Activated CD8-positive, alpha-beta memory T cell treated with anti-CD3 and anti-CD28 coated beads for 48 hours (primary cell): ENCODE data around the gene TECR.
"Not testable (repeated sequence)": the region's sequence is repeated elsewhere in the genome, so short reads cannot be mapped to it uniquely, and the experiment has no call there.

Experiments
- DNase-seq, 3 experiments: peaks; one replicate each; pipeline ENCODE4 v3.0.0-alpha.2; 2020; ENCODE audit warnings: low read depth in 2 of 3, low spot score in 2 of 3

The TECR gene

GRCh38 chr19:14529254-14530004, at the start of gene TECR:
Gene TECR, plus strand, starts transcription at chr19:14529594. Its CDS starts 103 bp downstream, at chr19:14529697.
- DNase-seq: peak; percentile 99 to 100 (median 100)

DNA sequence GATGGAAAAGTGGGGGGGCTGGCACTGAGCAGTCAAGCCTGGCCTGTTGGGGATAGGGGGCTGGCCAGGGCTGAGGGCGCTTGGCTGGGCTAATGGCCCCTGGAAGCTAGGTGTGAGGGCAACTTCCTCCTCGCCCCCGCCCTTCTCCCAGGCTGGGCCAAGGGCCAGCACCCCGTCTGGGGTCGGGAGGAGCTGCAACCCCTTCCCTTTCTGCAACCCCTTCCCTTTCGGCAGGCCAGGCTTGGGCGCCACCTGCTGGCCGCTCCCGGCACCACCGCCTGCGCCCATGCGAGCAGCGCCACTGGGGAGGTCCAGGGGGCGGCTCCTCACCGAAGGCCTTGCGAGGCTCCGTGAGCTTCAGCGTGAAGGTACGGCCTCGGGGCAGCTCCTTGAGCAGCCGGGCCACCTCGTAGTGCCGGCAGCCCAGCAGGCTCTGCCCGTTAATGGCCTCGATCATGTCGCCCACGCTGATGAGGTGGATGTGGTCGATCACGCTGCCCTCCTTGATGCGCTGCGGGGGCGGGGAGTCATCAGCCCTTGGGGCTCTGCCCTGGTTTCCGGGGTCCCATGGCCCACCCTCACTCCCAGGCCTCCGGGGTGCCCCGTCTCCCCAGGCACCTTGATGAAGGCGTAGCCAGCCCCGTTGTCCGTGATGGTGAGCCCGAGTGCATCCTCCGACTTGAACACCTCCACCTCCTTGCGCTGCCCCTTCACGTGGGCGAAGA, 49.3 kb upstream of the TECR start:
- DNase-seq: peak in 2 of 3 experiments; percentile 64 to 68

- DNase-seq: no peak
Measured at GRCh38 chr19:14480700-14481079, 48.7 kb upstream of the TECR start.

DNA sequence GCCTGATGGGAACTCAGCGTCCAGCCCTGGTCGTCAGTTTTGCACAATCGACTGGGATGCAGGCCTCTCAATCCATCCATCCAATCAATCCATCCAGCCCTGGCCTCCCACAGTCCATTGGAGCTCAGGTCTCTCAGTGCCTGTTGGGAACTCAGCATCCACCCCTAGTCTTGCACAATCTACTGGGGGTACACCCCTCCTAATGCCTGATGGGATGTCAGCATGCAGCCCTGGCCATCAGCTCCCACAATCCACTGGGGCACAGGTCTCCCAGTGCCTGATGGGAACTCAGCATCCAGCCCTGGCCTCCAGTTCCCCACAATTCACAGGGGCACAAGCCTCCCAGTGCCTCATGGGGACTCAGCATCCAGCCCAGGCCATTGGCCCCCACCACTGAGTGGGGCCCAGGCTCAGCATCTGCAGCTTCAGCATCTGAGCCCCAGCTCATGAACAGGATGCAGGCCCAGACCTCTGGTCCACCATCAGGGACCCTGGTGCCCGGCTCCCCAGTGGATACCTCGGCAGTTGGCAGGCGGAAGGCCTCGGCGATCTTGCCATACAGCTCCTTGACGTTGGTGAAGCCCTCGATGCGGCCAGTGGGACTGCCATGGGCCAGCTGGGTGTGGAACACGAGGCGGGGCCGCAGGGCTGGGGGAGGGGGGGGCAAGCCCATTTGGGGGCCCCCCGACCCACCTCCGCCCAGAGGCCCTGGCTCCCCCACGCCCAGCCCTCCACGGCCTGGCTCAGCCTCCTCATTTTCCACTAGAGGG, 47.0 kb upstream of the TECR start:
- DNase-seq: no peak

- DNase-seq: no peak
Measured at GRCh38 chr19:14487370-14488125, 41.8 kb upstream of the TECR start.

DNA sequence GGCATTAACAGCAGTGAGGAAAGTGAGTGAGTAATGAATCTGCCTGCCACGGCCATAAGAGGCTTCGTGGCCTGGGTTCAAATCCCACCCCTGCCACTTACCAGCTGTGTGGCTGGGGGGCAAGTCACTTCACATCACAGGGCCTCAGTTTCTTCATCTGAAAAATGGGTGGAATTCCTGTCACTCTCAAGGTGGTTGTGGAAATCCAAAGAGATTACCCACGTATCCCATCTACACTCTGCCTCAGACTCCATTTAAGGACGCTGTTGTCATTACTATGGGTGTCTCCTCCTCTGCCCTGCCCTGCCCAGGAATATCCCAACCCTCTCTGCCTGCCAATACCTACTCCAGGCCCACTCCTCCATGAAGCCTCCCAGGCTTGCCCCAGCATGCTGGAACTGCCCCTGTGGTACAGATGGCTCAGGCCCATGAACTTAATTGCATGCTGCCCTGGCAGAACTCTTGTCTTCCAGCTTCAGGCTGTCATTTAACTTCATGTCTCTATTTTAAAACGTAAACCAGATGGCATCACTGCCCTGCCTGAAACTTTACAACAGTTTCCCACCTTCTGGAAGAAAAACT, 36.5 kb upstream of the TECR start:
- no peak for DNase-seq

- DNase-seq: no peak
Measured at GRCh38 chr19:14494411-14494810, 35.0 kb upstream of the TECR start.

DNA sequence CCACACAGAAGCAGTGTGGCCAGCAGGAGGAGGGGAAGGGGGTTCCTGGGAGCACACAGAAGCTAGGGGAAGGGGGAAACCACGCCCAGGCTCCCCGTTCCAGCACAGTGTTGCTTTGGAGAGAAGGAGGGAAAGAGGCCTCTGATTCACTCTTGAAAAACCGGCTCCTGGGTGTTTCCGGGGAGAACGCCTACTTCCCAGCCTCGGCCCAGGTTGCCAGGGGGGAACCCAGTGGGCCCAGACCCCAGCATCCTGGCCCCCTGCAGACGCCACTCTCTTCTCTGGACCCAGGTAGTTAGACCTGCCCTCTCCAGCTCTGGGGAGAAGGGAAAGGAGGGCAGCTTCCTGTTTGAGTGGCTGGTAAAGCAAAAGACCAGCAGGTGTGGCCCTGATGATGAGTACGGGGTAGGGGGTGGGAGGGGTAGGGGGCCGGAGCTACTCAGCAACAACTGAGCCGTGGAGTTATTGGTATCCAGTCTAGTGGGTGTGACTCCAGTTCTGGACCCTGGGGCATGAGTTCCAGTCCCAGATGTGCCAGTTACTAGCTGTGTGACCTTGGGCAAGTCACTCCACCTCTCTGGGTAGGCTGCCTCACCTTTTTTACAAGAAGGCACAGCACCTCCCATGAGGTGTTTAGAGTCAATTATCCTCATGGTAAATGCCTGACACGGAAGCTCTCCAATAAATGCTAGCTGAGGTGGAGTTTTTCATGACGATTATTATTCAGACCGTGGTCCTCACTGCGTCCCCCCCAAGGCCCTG, 34.3 kb upstream of the TECR start:
- no peak for DNase-seq

- no peak for DNase-seq
Measured at GRCh38 chr19:14495672-14496028, 33.7 kb upstream of the TECR start.

DNA sequence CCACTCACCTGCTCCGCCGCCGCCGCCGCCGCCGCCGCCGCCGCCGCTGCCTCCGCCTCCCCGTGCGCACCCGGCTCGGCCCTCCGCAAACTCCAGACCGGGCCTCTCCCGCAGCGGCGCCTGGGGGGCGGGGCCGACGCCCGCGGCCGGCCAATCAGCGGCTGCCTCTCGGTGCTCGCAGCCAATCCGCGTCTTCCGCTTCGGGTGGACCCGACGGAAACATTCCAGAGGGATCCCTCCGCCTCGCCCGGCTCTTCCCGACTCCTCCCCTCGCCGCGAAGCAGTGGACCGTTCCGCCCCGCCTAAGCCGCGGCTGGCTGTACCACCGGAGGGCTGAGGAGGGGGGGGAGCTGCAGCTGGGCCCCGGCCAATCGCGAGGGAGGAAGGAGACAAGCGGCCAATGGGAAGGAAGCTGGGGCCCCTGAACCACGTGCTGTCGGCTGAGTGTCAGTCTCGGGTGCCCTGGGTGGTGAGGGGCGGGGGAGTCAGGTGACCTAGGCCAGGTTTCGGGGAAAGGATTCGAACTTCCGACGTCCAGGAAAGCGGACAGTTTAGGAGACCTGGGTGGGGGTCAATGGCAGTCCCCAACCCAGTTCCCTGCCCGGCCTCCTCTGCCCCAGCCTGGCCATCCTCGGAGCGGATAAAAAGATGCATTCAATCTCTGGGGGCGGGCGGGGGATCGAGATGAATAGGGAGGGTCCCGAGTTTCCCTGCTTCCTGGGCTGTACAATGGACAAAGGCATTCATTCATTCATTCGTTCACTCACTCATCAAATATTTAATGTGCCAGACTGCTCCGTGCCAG, 33.2 kb upstream of the TECR start, which contains the start of gene GIPC1:
GIPC1 (minus strand) TSS at position 99 of the 805 bp plus-strand sequence. CDS start 13,151 bp downstream, outside the sequence.
- peak; percentile 62 to 75 (median 67) for DNase-seq

GRCh38 chr19:14496834-14497227, 32.6 kb upstream of the TECR start:
- DNase-seq: no peak

DNA sequence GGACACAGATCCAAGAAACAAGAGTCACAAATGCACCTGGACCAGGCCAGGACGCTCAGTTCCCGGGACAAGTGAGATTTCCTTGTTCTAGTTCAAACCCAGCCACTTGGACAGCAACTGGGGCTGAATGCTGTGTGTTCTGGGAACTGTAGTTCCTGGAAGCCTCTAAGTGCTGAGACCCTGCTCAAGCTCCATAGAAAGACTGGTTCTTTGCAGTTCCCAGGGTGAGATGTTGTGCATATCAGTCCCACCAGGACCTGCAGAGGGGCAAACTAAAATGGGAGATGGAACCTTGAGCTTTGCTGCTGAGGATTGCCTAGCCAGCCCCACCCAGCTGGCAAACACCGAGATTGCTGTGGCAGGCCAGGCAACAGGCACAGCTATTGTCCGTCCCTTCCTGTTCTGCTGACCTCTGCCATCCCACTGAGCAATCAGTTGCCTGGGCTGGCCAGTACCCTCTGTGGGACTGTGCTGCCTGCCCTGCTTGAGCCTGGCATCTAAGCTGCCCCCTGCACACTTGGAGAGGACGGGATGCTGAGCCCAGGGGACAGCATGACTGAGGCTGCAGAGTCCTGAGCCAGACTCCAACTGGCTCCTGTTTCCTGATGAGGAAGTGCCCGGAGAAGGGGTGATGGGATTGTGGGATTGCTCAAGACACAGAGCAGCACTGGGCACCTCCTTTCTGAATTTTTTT, 32.0 kb upstream of the TECR start:
- no peak for DNase-seq

DNA sequence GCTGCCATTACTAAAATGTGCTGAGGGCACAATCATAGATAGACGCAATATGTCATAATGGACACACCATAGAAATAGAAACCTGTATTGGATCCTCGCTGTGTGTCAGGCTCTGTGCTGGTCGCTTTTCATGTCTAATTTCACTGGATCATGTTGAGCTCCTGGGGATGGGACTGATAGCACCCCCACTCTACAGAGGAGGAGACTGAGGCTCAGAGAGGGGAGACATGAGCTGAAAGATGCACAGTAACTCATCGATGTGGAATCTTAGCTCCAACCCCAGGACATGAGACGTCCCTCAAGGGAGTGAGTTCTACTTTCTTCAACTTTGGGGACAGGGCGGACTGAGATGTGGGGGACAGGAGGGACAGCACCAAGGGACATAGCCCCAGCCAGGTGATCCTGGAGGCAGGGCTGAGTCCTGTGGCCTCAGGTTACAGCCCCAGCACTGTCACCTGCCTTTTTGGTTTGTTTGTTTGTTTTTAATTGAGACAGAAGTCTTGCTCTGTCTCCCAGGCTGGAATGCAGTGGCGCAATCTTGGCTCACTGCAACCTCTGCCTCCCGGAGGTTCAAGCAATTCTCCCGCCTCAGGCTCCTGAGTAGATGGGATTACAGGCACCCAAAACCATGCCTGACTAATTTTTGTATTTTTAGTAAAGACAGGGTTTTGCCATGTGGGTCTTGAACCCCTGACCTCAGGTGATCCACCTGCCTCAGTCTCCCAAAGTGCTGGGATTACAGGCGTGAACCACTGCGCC, 26.9 kb upstream of the TECR start:
- no peak for DNase-seq

- DNase-seq: no peak
Measured at GRCh38 chr19:14503285-14503684, 26.1 kb upstream of the TECR start.

- not testable (repeated sequence) for DNase-seq
Measured at GRCh38 chr19:14504575-14504974, 24.8 kb upstream of the TECR start.

GRCh38 chr19:14505488-14506239, 23.7 kb upstream of the TECR start:
- DNase-seq: peak in 2 of 3 experiments; percentile 67 to 73
